ENCODE measurements around the gene EPB41L2. TPM values are rescaled to one million over a fixed set of nuclear protein-coding genes. Genes with fewer than 3 reads are reported as not detected.

Gene EPB41L2
- total and polyA plus RNA-seq, 8 donors: 13.0 to 63.0 (median 17.4) TPM

DNA sequence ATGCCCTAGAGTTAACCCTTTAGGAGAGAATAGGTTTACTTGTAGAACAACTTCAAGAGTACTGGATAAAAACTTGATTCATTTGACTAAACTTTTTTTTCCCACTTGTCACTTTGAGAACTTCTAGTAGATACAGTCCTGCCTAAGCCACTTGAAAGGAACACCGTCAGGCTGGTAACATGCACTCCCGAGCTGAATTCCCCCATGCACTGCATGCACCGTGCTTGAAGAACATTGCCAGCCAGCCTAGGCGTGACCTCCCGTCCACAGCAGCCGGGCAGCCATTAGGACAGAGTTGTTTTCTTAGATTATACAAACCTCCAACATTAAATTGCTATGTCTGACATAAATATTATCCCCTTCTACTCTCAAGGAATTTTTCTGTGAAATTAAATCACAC is 183.2 kb downstream of the EPB41L2 start:
- H3K36me3 ChIP-seq: no peaks in the 10 kb centered on the region
- ATAC-seq (no peak), DNase-seq (no peak), FAIRE-seq (no peak)
- no peaks in the 10 kb centered on the region for H3K9me3 ChIP-seq
- 90 to 91% methylated on average over 6 of the region's 6 CpGs for WGBS, 2 donors
- intact Hi-C loops (cut with DNase I): loop anchor here in 2 of 3 donors (10.0 kb wide), 2 partner anchors 235 to 655 kb away; no protein-coding TSS in a partner anchor
- no peaks in the 10 kb centered on the region for H3K27me3 ChIP-seq
- TF ChIP-seq, protein P1, sequence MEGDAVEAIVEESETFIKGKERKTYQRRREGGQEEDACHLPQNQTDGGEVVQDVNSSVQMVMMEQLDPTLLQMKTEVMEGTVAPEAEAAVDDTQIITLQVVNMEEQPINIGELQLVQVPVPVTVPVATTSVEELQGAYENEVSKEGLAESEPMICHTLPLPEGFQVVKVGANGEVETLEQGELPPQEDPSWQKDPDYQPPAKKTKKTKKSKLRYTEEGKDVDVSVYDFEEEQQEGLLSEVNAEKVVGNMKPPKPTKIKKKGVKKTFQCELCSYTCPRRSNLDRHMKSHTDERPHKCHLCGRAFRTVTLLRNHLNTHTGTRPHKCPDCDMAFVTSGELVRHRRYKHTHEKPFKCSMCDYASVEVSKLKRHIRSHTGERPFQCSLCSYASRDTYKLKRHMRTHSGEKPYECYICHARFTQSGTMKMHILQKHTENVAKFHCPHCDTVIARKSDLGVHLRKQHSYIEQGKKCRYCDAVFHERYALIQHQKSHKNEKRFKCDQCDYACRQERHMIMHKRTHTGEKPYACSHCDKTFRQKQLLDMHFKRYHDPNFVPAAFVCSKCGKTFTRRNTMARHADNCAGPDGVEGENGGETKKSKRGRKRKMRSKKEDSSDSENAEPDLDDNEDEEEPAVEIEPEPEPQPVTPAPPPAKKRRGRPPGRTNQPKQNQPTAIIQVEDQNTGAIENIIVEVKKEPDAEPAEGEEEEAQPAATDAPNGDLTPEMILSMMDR (IDR thresholded peaks at IDR 0.05): no peak
- H3K4me1 ChIP-seq: no peaks in the 10 kb centered on the region
- no peak overlapping the region for H3K27ac ChIP-seq
- H3K4me3 ChIP-seq: no peak overlapping the region

DNA sequence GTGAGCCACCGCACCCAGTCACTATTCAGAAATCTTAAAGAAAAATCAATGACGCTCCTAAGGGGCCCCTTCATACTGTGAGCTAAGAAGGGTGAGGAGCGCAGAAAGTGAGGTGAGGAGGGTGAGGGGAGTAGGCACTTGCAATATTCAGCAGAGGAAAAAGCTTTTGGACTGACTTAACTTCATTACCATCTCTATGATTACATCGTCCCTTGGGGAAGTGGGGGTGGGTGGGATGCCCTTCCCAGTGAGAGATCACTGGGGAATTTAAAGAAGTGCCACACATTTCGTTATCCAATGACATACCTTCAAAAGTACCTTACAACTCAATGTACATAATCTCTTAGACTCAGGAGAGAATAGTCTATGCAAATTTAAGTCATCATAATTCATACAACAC is 189.3 kb downstream of the EPB41L2 start:
- WGBS, 2 donors: 92 to 96% methylated on average over 5 of the region's 5 CpGs
- intact Hi-C loops (cut with DNase I): loop anchor here in 1 of 3 donors (10.0 kb wide), 1 partner anchor 241 kb away; no protein-coding TSS in a partner anchor
- TF ChIP-seq, protein P1 (IDR thresholded peaks at IDR 0.05): no peak
- FAIRE-seq (no peak), ATAC-seq (no peak), DNase-seq (no peak)
- H3K4me3 ChIP-seq: no peak overlapping the region
- H3K9me3 ChIP-seq: no peaks in the 10 kb centered on the region
- H3K27me3 ChIP-seq: no peaks in the 10 kb centered on the region
- H3K36me3 ChIP-seq: no peaks in the 10 kb centered on the region
- no peak overlapping the region for H3K27ac ChIP-seq
- H3K4me1 ChIP-seq: no peaks in the 10 kb centered on the region

DNA sequence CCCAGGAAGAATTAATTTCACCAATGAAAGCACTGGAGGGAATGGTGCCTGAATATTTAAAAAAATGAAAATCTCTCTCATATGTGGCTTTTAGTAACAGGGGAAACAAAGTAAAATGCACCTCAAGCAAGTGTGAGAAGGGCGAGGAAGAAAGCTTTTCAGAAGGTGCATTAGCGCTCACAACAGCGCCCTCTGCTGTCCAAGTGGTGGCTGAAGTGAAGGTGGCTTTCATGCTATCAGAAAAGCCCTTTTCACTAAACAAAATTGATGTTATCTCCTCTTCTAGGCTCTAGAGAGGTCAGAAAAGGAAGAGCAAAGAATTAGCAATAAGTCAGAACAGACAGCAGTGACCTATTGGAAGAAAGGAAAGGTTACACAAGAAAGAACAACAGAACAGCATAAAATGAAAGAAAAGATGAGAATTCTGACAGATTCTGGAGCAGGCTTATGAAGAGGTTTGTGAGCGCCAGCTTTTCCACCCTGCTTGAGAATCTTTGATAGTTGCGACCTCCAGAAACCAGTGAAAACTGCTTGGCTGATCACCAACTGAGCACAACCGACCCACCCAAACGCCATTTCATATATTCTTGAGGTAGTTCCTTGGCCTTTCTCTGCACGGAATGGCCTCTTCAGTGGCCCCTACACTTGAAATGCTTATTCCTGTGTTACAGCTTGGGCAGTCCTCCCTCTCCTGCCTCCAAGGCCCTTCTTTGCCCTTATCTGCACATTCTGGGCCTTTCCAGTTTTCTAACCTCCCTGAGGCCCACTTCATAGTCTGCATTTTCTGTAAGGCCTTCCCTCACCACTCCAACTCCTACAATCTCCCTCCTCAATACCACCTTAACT is 190.6 kb downstream of the EPB41L2 start:
- Histone ChIP-seq H3K4me1 (no peaks in the 10 kb centered on the region), H3K27ac (no peak overlapping the region), H3K36me3 (no peaks in the 10 kb centered on the region), H3K4me3 (no peak overlapping the region), H3K27me3 (no peaks in the 10 kb centered on the region), H3K9me3 (no peaks in the 10 kb centered on the region)
- intact Hi-C loops (cut with DNase I): loop anchor here in 1 of 3 donors (10.0 kb wide), 1 partner anchor 242 kb away; no protein-coding TSS in a partner anchor
- ATAC-seq (peak in 3 of 4 donors; percentile 66 to 74 (median 70)), FAIRE-seq (no peak), DNase-seq (peak in 5 of 6 donors; percentile 18 to 89 (median 51))
- WGBS, 2 donors: 62 to 71% methylated on average over 8 of the region's 8 CpGs
- TF ChIP-seq, protein P1 (IDR thresholded peaks at IDR 0.05): peak; percentile 54 to 90 (median 79)

DNA sequence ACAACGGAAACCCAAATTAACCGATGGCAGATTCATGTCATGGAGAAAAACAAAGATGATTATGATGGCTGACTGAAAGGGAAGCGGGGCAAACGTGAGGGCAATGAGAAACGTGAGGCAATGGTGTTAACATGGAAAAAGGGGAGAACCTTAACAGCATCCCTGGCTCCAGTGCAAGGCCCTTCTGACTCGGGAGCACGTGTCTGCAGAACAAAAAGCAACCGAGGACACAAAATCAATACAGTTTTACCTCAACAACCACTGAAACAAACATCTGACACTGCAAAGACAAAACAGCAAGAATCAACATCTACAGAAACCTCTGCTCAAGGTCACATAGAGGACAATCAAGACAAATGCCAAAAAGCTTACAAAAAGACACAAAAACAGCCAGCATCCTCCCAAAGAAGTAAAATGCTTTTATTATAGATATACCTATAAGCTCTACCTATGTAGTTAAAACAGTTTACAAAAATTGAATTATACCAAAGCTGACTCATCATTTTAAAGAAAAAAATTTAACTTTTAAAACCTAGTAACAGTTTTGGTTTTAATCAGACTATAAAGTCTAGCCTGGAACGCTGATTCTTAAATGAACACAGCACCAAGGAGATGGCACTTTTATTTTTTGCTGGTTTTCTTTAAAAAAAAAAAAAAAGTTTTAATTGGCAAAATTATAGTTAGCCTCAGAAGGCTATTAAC is 192.7 kb downstream of the EPB41L2 start:
- H3K27me3 ChIP-seq: no peaks in the 10 kb centered on the region
- 64 to 72% methylated on average over 9 of the region's 9 CpGs for WGBS, 2 donors
- no peak for ATAC-seq
- H3K4me1 ChIP-seq: no peaks in the 10 kb centered on the region
- DNase-seq: no peak
- no peak overlapping the region for H3K4me3 ChIP-seq
- FAIRE-seq: no peak
- H3K36me3 ChIP-seq: no peaks in the 10 kb centered on the region
- TF ChIP-seq, protein P1 (IDR thresholded peaks at IDR 0.05): no peak
- no peaks in the 10 kb centered on the region for H3K9me3 ChIP-seq
- intact Hi-C loops (cut with DNase I): loop anchor here in 1 of 3 donors (10.0 kb wide), 1 partner anchor 244 kb away; no protein-coding TSS in a partner anchor
- H3K27ac ChIP-seq: no peak overlapping the region

Measured in pancreas (tissue), 10 donors.